Activated CD8-positive, alpha-beta memory T cell treated with anti-CD3 and anti-CD28 coated beads, Interleukin-2, amount 10 ng/mL, durations not matched to agents 7 days and 5 days (primary cell): ENCODE data around the gene ACSM4. TPM values are rescaled to one million over a fixed set of nuclear protein-coding genes. Genes with fewer than 3 reads are reported as not detected.

Source experiments
- ATAC-seq: fragments of 150-1000 bp; cut with Tn5 transposase; one replicate; pipeline ENCODE4 v1.10.0; 2021; ENCODE audit warnings: moderate library complexity
- CTCF ChIA-PET: fragments of 350-600 bp; sonication (Branson Sonifier 250); formaldehyde crosslinking; loops from one replicate; lab custom pipeline; 2021; ENCODE audit warnings: antibody characterized with exemption; lab: Charles Lee
- DNase-seq: peaks from one replicate; pipeline ENCODE4 v3.0.0-alpha.2; 2020
- H3K27ac Mint-ChIP-seq: one replicate; pipeline ENCODE4 v1.8.0; 2021; ENCODE audit warnings: mild to moderate bottlenecking, mixed read lengths
- H3K27me3 Mint-ChIP-seq: one replicate; pipeline ENCODE4 v1.8.0; 2021; ENCODE audit warnings: mixed read lengths
- H3K36me3 Mint-ChIP-seq: one replicate; pipeline ENCODE4 v1.8.0; 2021; ENCODE audit warnings: mild to moderate bottlenecking, mixed read lengths
- H3K4me1 Mint-ChIP-seq: one replicate; pipeline ENCODE4 v1.8.0; 2021; ENCODE audit warnings: mixed read lengths
- H3K4me3 Mint-ChIP-seq: one replicate; pipeline ENCODE4 v1.8.0; 2021; ENCODE audit warnings: mild to moderate bottlenecking, moderate library complexity, mixed read lengths
- H3K9me3 Mint-ChIP-seq: one replicate; pipeline ENCODE4 v1.8.0; 2022; ENCODE audit warnings: low read depth, mixed read lengths
- total RNA-seq, 2 experiments: library from RNA; stranded (reverse); gene quantifications; one replicate each; pipeline ENCODE4 v1.2.3, GENCODE V29; 2021

The ACSM4 gene
- total RNA-seq, 2 experiments from 2014 or later: not detected

DNA sequence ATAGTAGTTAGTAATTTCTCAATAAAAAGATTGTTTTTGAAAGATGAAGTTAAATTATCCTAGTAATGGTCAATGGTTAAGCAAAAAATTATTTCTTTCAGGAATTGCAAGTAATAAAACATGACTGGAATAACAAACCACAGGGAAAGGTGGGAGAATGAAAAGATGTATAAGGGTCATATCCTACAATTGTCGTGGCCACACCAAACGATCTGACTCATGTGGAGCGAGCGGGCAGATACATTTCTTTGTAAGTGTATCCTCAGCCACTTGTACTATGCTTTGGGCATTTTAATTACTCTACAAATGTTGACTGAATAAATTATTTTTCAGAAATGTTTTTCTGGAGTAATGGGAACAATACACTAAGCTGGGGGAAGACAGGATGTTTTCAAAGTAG lies 45.5 kb downstream of the ACSM4 start:
- no peak overlapping the region for H3K4me3 Mint-ChIP-seq
- ATAC-seq (no peak), DNase-seq (no peak)
- H3K9me3 Mint-ChIP-seq: peaks cover 5% of the 10 kb centered on the region
- peaks cover 30% of the 10 kb centered on the region for H3K4me1 Mint-ChIP-seq
- CTCF ChIA-PET: no interaction called here
- H3K36me3 Mint-ChIP-seq: peaks cover 14% of the 10 kb centered on the region
- no peak overlapping the region for H3K27ac Mint-ChIP-seq
- H3K27me3 Mint-ChIP-seq: peaks cover 3% of the 10 kb centered on the region

GRCh38 chr12:7351177-7351576 lies 47.3 kb downstream of the ACSM4 start:
- peaks cover 3% of the 10 kb centered on the region for H3K27me3 Mint-ChIP-seq
- no peaks in the 10 kb centered on the region for H3K9me3 Mint-ChIP-seq
- H3K36me3 Mint-ChIP-seq: peaks cover 2% of the 10 kb centered on the region
- H3K4me3 Mint-ChIP-seq: no peak overlapping the region
- peaks cover 19% of the 10 kb centered on the region for H3K4me1 Mint-ChIP-seq
- no peak overlapping the region for H3K27ac Mint-ChIP-seq
- CTCF ChIA-PET: no interaction called here
- DNase-seq: no peak
- ATAC-seq: no peak

DNA sequence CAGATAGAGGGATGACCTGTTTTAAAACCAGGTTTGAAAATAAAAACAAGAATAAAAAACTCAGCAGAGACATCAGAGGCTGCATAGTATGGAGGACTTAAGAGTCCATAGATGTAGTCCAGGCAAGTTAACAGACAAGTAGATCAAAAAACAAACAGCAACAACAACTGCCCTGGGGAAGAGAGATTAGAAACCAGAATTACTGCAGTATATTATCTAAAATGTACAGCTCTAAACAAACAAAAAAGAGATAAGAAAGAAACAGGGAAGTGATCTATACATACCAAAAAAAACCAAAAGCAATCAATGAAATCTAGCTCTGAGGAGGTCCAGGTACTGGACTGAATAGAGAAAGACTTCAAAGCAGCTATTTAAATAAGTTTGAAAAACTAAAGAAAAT lies 48.8 kb downstream of the ACSM4 start:
- peaks cover 9% of the 10 kb centered on the region for H3K4me1 Mint-ChIP-seq
- no peak overlapping the region for H3K27ac Mint-ChIP-seq
- DNase-seq (no peak), ATAC-seq (no peak)
- no peaks in the 10 kb centered on the region for H3K36me3 Mint-ChIP-seq
- CTCF ChIA-PET: no interaction called here
- H3K9me3 Mint-ChIP-seq: no peaks in the 10 kb centered on the region
- no peak overlapping the region for H3K4me3 Mint-ChIP-seq
- peaks cover 5% of the 10 kb centered on the region for H3K27me3 Mint-ChIP-seq

DNA sequence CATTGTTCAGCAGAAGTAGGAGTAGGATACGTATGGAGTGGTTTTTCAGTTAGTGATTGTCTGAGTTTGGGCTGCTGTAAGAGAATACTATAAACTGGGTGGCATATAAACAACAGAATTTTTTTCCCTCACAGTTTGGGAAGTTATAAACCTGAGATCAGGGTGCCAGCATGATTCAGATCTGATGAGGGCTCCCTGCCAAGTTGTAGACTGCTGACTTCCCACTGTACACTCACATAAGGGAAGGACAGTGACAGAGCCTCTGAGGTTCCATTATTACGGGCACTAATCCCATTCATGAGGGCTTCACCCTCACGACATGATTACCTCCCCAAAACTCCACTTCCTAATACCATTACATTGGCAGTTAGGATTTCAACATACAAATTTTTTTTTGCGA lies 50.7 kb downstream of the ACSM4 start:
- Mint-ChIP-seq H3K27me3 (peaks cover 5% of the 10 kb centered on the region), H3K4me1 (peaks cover 9% of the 10 kb centered on the region), H3K27ac (no peak overlapping the region), H3K9me3 (no peaks in the 10 kb centered on the region), H3K4me3 (no peak overlapping the region), H3K36me3 (no peaks in the 10 kb centered on the region)
- CTCF ChIA-PET: no interaction called here
- DNase-seq: no peak
- ATAC-seq: no peak

DNA sequence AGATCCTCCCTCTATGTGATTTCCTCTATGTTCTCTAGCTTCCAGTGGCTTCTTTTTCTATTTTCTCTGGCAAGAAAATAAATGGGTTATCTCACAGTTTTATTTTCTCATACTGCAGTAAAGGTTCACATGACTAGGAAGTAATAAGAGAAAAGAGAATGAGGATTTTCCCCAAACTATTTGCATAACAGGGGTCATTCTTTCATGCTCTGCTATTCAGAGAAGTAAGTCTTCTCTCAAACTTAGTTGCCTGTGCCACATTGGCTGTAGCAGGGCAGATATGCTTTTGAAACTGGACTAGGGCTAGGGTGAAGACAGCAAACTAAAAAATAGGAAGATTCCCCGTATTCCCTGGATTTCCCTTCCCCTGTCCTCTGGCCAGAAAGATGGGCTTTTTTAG lies 57.4 kb downstream of the ACSM4 start:
- Mint-ChIP-seq H3K9me3 (no peaks in the 10 kb centered on the region), H3K27me3 (peaks cover 11% of the 10 kb centered on the region), H3K4me1 (no peaks in the 10 kb centered on the region), H3K27ac (no peak overlapping the region), H3K36me3 (no peaks in the 10 kb centered on the region), H3K4me3 (no peak overlapping the region)
- ATAC-seq (no peak), DNase-seq (no peak)
- CTCF ChIA-PET: no interaction called here

- DNase-seq (no peak), ATAC-seq (no peak)
- H3K27ac Mint-ChIP-seq: no peak overlapping the region
- peaks cover 9% of the 10 kb centered on the region for H3K27me3 Mint-ChIP-seq
- CTCF ChIA-PET: no interaction called here
- H3K36me3 Mint-ChIP-seq: no peaks in the 10 kb centered on the region
- H3K4me3 Mint-ChIP-seq: no peak overlapping the region
- no peaks in the 10 kb centered on the region for H3K4me1 Mint-ChIP-seq
- no peaks in the 10 kb centered on the region for H3K9me3 Mint-ChIP-seq
Observed at GRCh38 chr12:7362734-7363133, 58.9 kb downstream of the ACSM4 start.

DNA sequence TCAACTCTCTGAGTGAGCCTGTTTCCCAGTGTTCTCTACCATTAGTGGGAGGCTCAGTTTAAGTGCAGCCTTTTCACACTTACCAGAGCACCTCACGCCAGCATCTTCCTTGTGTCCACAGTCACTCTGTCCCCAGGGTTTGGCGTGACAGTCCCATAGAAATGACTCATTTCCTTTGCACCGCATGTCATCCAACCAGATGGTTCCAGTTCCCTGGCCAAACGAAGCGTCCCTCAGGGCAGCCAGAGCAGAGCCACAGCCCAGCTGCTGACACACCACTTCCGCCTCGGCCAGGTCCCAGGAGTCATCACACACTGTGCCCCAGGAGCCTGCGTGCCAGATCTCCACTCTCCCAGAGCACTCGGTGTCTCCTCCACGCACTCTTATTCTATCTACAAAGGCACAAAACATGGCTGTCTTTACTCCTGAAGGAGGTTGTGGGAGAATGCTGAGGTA lies 65.4 kb downstream of the ACSM4 start:
- H3K9me3 Mint-ChIP-seq: no peaks in the 10 kb centered on the region
- ATAC-seq: no peak

DNA sequence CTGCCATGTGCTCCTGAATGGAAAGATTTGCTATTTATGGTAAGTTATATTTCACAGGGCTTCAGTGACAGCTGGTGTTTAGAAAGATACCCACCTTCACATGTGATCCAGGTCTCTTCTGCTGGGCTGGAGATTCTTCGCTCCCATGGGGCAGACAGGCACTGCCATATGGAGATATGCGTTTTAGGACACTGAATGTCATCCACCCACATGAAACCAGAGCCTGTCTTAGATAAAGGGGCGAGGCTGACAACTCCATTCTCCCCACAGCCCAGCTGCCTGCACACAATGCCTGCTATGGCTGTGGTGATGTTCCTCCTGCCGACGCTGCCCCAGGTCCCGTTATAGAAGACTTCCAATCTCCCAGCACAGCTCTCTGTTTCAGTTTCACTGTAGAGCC lies 69.4 kb downstream of the ACSM4 start:
- Mint-ChIP-seq H3K27ac (no peak overlapping the region), H3K4me3 (no peak overlapping the region), H3K4me1 (no peaks in the 10 kb centered on the region), H3K27me3 (peaks cover 8% of the 10 kb centered on the region), H3K9me3 (no peaks in the 10 kb centered on the region), H3K36me3 (no peaks in the 10 kb centered on the region)
- DNase-seq (no peak), ATAC-seq (no peak)
- CTCF ChIA-PET: interaction anchor here (0.9 kb wide), 1 partner anchor 87 kb away, joined by 4 read pairs; no protein-coding TSS in a partner anchor

More for the DNA sequence above, 65.4 kb downstream of the ACSM4 start:
- CTCF ChIA-PET: no interaction called here
- Mint-ChIP-seq H3K27me3 (peaks cover 4% of the 10 kb centered on the region), H3K4me3 (no peak overlapping the region), H3K36me3 (no peaks in the 10 kb centered on the region), H3K4me1 (no peaks in the 10 kb centered on the region), H3K27ac (no peak overlapping the region)
- no peak for DNase-seq

GRCh38 chr12:7374423-7375144 lies 70.7 kb downstream of the ACSM4 start:
- H3K4me3 Mint-ChIP-seq: no peak overlapping the region
- H3K4me1 Mint-ChIP-seq: no peaks in the 10 kb centered on the region
- no peak overlapping the region for H3K27ac Mint-ChIP-seq
- H3K36me3 Mint-ChIP-seq: no peaks in the 10 kb centered on the region
- DNase-seq (peak; percentile 46), ATAC-seq (peak; percentile 47)
- no peaks in the 10 kb centered on the region for H3K9me3 Mint-ChIP-seq
- peaks cover 8% of the 10 kb centered on the region for H3K27me3 Mint-ChIP-seq
- CTCF ChIA-PET: interaction anchor here (0.5 kb wide), 1 partner anchor 71 kb away, joined by 3 read pairs; no protein-coding TSS in a partner anchor

- CTCF ChIA-PET: interaction anchor here (0.5 kb wide), 1 partner anchor 72 kb away, joined by 3 read pairs; no protein-coding TSS in a partner anchor
- H3K4me1 Mint-ChIP-seq: no peaks in the 10 kb centered on the region
Observed at GRCh38 chr12:7375145-7375543, 71.3 kb downstream of the ACSM4 start.

DNA sequence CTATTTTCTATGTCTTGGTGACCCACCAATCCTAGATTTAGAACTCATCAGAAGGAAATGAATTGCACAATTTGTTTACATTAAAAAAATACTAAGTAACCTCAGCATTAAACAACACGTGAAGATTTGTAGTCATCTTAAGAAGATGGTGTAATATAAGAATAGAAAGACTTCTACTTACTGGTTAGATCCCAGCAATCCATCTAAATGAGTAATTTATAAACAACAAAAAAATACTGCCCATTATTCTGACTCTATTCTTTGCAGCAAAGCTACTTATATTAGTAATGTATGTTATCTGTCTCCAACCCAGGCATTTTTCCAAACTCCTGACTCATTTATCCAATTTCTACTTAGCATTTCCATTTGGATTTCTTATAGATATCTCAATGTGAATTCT lies 72.3 kb downstream of the ACSM4 start:
- no peak overlapping the region for H3K4me3 Mint-ChIP-seq
- H3K4me1 Mint-ChIP-seq: no peaks in the 10 kb centered on the region
- no peaks in the 10 kb centered on the region for H3K9me3 Mint-ChIP-seq
- ATAC-seq (no peak), DNase-seq (no peak)
- peaks cover 8% of the 10 kb centered on the region for H3K27me3 Mint-ChIP-seq
- no peak overlapping the region for H3K27ac Mint-ChIP-seq
- no peaks in the 10 kb centered on the region for H3K36me3 Mint-ChIP-seq
- CTCF ChIA-PET: no interaction called here

More at GRCh38 chr12:7375145-7375543, 71.3 kb downstream of the ACSM4 start:
- no peak overlapping the region for H3K4me3 Mint-ChIP-seq
- ATAC-seq: no peak
- DNase-seq: no peak
- no peaks in the 10 kb centered on the region for H3K36me3 Mint-ChIP-seq
- peaks cover 8% of the 10 kb centered on the region for H3K27me3 Mint-ChIP-seq
- H3K27ac Mint-ChIP-seq: no peak overlapping the region
- no peaks in the 10 kb centered on the region for H3K9me3 Mint-ChIP-seq

Other genes starting within 250 kb of the ACSM4 start
- gene C1S, start 243.4 kb upstream of the ACSM4 start, total RNA-seq: 1 to 10 TPM; 1.6 to 2.5 TPM
- gene C1R, start 211.6 kb upstream of the ACSM4 start, total RNA-seq: 1 to 10 TPM; 4.0 to 5.3 TPM
- 10 to 100 TPM; 21.8 to 27.4 TPM for gene C1RL, start 194.9 kb upstream of the ACSM4 start, total RNA-seq
- under 1 TPM; 0.87 to 0.91 TPM for gene RBP5, start 175.2 kb upstream of the ACSM4 start, total RNA-seq
- gene CLSTN3, start 173.7 kb upstream of the ACSM4 start, total RNA-seq: 100 to 1,000 TPM in 1 of 2 experiments, 10 to 100 TPM in 1; 71.9 to 109 TPM
- 10 to 100 TPM; 15.3 to 16.2 TPM for gene PEX5, start 114.4 kb upstream of the ACSM4 start, total RNA-seq
- not detected for gene CD163L1, start 140.1 kb downstream of the ACSM4 start, total RNA-seq
- not detected for gene CD163, start 199.7 kb downstream of the ACSM4 start, total RNA-seq